ENCODE results near the gene FZD10.

- no peak for TF ChIP-seq CEBPB (IDR thresholded peaks at IDR 0.05)
- no peak for TF ChIP-seq EP300 (IDR thresholded peaks at IDR 0.05; ENCODE audit: borderline replicate concordance)
- no peak for TF ChIP-seq EGR1 (IDR thresholded peaks at IDR 0.05)
- TF ChIP-seq CREB1 (IDR thresholded peaks at IDR 0.05; ENCODE audit: low read depth): no peak
- no peak for TF ChIP-seq FOXM1 (IDR thresholded peaks at IDR 0.05; ENCODE audit: borderline replicate concordance, low read depth)
These were observed 42.3 kb downstream of the FZD10 start for GRCh38 chr12:130204541-130204953.
